ENCODE data around the gene TMEM212.
"Not testable (repeated sequence)": the region's sequence is repeated elsewhere in the genome, so short reads cannot be mapped to it uniquely, and the experiment has no call there.

The TMEM212 gene

DNA sequence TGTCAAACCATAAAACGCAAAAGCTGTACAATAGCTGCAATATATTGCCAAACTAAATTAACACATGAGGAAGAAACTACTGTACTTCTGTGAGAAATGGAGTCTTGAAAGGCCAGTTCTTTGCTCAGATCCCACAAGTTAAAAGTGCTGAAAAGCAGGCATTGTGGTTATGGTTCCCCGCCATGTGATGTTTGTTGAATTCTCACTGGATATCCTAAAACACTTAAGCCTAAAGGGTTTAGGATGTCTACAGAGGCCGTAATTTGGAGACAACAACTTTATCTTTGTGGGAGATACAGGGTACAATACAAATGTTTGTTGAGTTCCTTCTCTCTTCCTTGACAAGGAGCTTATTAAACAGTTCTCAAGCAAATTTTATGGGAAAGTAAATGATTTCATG lies 53.2 kb downstream of the TMEM212 start:
- no peak for DNase-seq

DNA sequence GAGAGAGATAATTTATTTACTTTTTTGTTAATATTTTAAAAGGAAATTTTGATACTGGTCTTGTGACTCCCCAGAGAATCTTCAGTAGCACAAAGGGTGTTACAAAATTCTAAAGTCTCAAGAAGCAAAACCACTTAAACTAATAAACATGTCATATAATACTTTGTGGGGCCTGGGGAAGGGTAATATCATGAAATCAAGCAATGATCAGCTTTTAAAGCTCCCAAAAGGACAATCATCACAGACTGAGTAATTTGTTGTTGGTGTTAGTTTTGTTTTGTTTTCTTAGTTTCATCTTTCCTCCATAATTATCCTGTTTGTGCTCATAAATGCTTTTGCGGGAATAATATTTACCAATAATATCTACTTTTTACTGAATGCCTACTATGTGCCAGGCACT lies 55.0 kb downstream of the TMEM212 start:
- DNase-seq = no peak

DNA sequence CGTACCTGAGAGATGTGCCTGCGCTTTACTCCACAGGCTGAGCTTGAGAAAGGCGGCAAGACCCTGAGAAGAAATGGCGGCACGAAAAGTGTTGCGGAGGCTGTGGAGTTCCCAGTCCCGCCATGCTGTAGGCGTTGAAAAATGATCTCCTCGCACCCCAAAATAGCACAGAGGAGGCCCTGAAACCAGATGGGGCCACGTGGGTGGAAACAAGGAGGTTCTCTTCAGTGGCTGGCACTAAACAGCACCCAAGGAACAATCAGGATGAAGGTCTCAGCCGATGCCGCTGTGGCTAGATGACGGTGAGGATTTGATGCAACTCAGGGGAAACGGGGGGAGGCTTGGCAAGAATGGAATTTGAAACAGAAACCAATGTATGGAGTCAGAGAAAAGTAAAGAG lies 57.3 kb downstream of the TMEM212 start:
- DNase-seq = no peak

DNA sequence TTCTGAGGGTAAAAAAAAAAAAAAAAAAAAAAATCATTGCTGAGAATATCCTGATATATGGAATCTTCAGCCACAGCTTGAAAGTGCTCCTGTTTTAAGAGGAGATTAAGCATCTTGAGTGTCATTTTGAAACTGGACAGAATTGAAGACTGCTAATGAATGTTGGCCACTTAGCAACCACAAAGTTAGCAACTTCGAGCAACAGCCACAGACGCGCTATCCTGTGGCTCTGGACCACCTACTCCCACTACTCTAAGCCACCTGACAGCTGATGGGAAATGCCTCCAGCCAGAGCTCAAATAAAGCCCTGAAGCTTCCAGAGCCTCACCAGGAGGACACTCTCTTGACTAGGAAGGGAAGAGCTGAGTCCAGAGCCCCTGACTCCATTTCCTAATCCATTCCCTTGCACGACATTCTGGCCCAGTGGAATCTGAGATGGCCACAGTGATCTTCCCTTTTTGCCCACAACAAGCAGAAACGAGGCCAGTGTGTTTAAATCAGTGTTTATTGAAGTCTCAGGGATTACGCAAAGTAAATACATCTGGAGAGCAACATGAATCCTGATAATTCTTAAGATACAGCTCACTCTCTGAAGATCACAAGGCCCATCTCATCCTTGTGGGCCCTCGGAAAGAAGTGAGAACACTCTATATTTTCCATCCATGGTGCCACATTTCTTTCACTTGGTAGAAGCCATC lies 58.6 kb downstream of the TMEM212 start:
- DNase-seq = no peak

DNA sequence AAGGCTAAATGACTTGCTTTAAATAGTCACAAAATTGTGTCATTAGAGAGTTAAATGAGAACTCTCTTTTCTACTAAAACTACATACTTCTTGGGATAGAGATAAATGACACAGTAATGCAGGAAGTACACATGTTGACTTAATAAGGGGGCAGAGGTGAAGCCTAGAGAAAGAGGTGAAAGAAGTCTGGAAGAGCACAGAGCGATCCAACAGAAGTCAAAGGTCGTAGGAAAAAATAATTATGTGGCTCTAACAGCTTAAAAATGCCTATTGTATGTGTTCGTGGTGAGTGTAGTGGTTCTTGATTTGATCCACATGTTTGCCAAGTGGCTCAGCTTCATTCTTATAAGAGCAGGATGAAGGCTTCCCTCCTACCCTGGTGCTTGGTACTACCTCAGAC lies 61.7 kb downstream of the TMEM212 start:
- DNase-seq = no peak

DNA sequence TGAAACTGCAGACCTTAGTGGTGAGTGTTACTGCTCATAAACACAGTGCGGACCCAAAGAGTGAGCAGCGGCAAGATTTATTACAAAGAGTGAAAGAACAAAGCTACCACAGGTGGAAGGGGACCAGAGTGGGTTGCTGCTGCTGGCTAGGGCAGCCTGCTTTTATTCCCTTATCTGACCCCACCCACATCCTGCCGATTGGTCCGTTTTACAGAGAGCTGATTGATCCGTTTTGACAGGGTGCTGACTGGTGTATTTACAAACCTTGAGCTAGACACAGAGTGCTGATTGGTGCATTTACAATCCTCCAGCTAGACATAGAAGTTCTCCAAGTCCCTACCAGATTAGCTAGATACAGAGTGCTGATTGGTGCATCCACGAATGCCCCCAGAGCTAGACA lies 63.4 kb downstream of the TMEM212 start:
- DNase-seq = not testable (repeated sequence)

DNA sequence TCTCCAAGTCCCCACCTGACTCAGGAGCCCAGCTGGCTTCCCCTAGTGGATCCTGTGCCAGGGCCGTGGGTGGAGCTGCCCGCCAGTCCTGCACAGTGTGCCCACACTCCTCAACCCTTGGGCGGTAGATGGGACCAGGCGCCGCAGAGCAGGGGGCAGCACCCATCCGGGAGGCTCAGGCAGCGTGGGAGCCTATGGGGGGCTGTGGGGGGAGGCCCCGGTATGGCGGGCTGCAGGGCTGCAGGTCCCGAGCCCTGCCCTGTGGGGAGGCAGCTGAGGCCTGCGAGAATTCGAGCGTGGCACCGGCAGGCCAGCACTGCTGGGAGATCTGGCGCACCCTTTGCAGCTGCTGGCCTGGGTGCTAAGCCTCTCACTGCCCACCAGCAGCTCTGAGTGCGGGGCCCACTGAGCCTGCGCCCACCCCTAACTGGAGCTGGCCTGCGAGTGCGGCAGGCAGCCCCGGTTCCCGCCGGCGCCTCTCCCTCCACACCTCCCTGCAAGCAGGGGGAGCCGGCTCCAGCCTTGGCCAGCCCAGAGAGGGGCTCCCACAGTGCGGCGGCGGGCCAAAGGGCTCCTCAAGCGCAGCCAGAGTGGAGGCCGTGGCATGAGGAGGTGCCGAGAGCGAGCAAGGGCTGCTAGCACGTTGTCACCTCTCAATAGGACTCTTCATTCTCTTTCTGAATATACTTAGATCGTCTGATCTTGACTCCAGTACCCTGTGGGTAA lies 64.0 kb downstream of the TMEM212 start:
- no peak for DNase-seq

DNA sequence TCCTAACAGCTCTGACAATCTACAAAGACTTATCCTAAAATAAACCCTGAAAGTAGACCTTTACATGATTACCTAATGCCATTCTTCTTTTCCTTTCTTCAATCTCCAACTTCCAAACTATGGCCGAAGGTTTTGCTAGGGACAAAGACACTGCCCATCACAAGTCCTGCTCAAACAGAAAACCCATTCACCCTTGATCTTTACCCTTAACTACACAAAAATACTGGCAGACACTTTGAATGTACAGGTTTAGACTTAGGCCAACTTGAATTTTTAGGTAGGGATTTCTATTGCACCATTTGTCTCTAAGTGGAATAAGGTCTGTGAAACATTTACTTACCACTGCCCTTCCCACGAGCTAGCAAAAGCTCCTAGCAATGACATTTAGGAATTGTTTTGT lies 64.6 kb downstream of the TMEM212 start:
- no peak for DNase-seq

DNA sequence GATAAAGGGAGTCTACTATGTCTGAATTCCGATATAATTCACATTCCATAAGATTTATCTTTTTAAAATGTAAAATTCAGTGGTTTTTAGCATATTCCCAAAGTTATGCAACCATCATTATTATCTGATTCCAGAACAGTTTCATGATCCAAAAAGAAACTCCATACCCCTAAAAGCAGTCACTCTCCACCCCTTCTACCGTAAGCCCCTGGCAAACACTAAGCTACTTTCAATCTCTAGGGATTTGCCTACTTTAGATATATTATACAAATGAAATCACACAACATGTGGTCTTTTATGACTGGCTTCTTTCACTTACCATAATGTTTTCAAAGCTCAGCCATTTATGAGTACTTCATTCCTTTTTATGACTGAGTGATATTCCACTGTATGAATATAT lies 65.6 kb downstream of the TMEM212 start:
- DNase-seq = no peak

All from NCI-H524 treated with DMSO at 0.1 percent for 48 hours (cell line).